ENCODE results near the gene DENND10.
"Not testable (repeated sequence)": the region's sequence is repeated elsewhere in the genome, so short reads cannot be mapped to it uniquely, and the experiment has no call there.

The DENND10 gene

GRCh38 chr10:119149157-119149556, 45.2 kb downstream of the DENND10 start:
- H3K27ac ChIP-seq = no peak overlapping the region
- H3K79me2 ChIP-seq (ENCODE audit: insufficient read depth, low read depth) = no peaks in the 10 kb centered on the region
- no peaks in the 10 kb centered on the region for H3K4me1 ChIP-seq (ENCODE audit: low read depth, poor library complexity, severe bottlenecking)
- H3K9ac ChIP-seq = no peak overlapping the region
- no peaks in the 10 kb centered on the region for H4K20me1 ChIP-seq (ENCODE audit: insufficient read depth)
- no peak overlapping the region for H3K4me3 ChIP-seq (IDR thresholded peaks at IDR 0.05; ENCODE audit: insufficient read depth, low read depth, low read length)
- no peak overlapping the region for H3K4me2 ChIP-seq
- no peaks in the 10 kb centered on the region for H3K27me3 ChIP-seq (ENCODE audit: insufficient read depth, low read depth)
- no peaks in the 10 kb centered on the region; the same call in 1 of the 2 replicates for H3K36me3 ChIP-seq (ENCODE audit: insufficient read depth)
- TF ChIP-seq CTCF (conservative IDR thresholded peaks at IDR 0.05; ENCODE audit: low read depth, low read length) = no peak
- H2AFZ ChIP-seq (ENCODE audit: low read depth) = no peak overlapping the region

GRCh38 chr10:119149729-119150128, 45.8 kb downstream of the DENND10 start:
- Histone ChIP-seq H3K9ac (no peak overlapping the region), H3K4me2 (no peak overlapping the region), H3K4me1 (ENCODE audit: low read depth, poor library complexity, severe bottlenecking) (no peaks in the 10 kb centered on the region), H3K27me3 (ENCODE audit: insufficient read depth, low read depth) (no peaks in the 10 kb centered on the region), H2AFZ (ENCODE audit: low read depth) (no peak overlapping the region), H4K20me1 (ENCODE audit: insufficient read depth) (no peaks in the 10 kb centered on the region), H3K4me3 (IDR thresholded peaks at IDR 0.05; ENCODE audit: insufficient read depth, low read depth, low read length) (no peak overlapping the region), H3K79me2 (ENCODE audit: insufficient read depth, low read depth) (no peaks in the 10 kb centered on the region), H3K36me3 (ENCODE audit: insufficient read depth) (no peaks in the 10 kb centered on the region; the same call in 1 of the 2 replicates), H3K27ac (no peak overlapping the region)
- no peak for TF ChIP-seq CTCF (conservative IDR thresholded peaks at IDR 0.05; ENCODE audit: low read depth, low read length)

- H3K79me2 ChIP-seq (ENCODE audit: insufficient read depth, low read depth); H3K27me3 ChIP-seq (ENCODE audit: insufficient read depth, low read depth); H3K36me3 ChIP-seq (ENCODE audit: insufficient read depth); H3K4me3 ChIP-seq (IDR thresholded peaks at IDR 0.05; ENCODE audit: insufficient read depth, low read depth, low read length); H3K4me2 ChIP-seq; H4K20me1 ChIP-seq (ENCODE audit: insufficient read depth); H3K4me1 ChIP-seq (ENCODE audit: low read depth, poor library complexity, severe bottlenecking); H2AFZ ChIP-seq (ENCODE audit: low read depth); H3K27ac ChIP-seq; H3K9ac ChIP-seq: not testable (repeated sequence)
Measured at GRCh38 chr10:119151601-119152000, 47.7 kb downstream of the DENND10 start.

- Histone ChIP-seq H3K9ac (no peak overlapping the region), H3K4me1 (ENCODE audit: low read depth, poor library complexity, severe bottlenecking) (no peaks in the 10 kb centered on the region)
Measured at GRCh38 chr10:119153041-119153440, 49.1 kb downstream of the DENND10 start.

More at GRCh38 chr10:119153041-119153440, 49.1 kb downstream of the DENND10 start:
- TF ChIP-seq CTCF (conservative IDR thresholded peaks at IDR 0.05; ENCODE audit: low read depth, low read length) = no peak
- H3K79me2 ChIP-seq (ENCODE audit: insufficient read depth, low read depth) = no peaks in the 10 kb centered on the region
- no peaks in the 10 kb centered on the region; the same call in 1 of the 2 replicates for H3K36me3 ChIP-seq (ENCODE audit: insufficient read depth)
- H3K27me3 ChIP-seq (ENCODE audit: insufficient read depth, low read depth) = no peaks in the 10 kb centered on the region
- no peak overlapping the region for H3K27ac ChIP-seq
- H3K4me3 ChIP-seq (IDR thresholded peaks at IDR 0.05; ENCODE audit: insufficient read depth, low read depth, low read length) = no peak overlapping the region
- H3K4me2 ChIP-seq = no peak overlapping the region
- H2AFZ ChIP-seq (ENCODE audit: low read depth) = no peak overlapping the region
- no peaks in the 10 kb centered on the region for H4K20me1 ChIP-seq (ENCODE audit: insufficient read depth)
